Effector memory CD8-positive, alpha-beta T cell (primary cell): Measurements from ENCODE around the gene ACKR3.

ENCODE experiments used
- ATAC-seq: fragments of 150-1000 bp; cut with Tn5 transposase; replicated peaks from 2 replicates; pipeline ENCODE4 v1.10.0; 2021; ENCODE audit warnings: mild to moderate bottlenecking, moderate library complexity
- DNase-seq, 3 experiments: peaks; one replicate each; pipeline ENCODE4 v3.0.0; 2021
- H3K27ac Mint-ChIP-seq, 2 donors: one replicate each; pipeline ENCODE4 v1.8.0; 2022; ENCODE audit warnings: mild to moderate bottlenecking in 2 of 2, mixed read lengths in 2 of 2, moderate library complexity in 2 of 2
- H3K27me3 Mint-ChIP-seq, 2 donors: one replicate each; pipeline ENCODE4 v1.8.0; 2022; ENCODE audit warnings: mixed read lengths in 2 of 2
- H3K36me3 Mint-ChIP-seq: one replicate; pipeline ENCODE4 v1.8.0; 2022; ENCODE audit warnings: mild to moderate bottlenecking, moderate library complexity, mixed read lengths; ENCODE audit not compliant: insufficient read depth
- H3K4me1 Mint-ChIP-seq, 2 donors: one replicate each; pipeline ENCODE4 v1.8.0; 2022; ENCODE audit warnings: low read depth in 2 of 2, mixed read lengths in 2 of 2
- H3K4me3 Mint-ChIP-seq, 2 donors: one replicate each; pipeline ENCODE4 v1.8.0; 2022; ENCODE audit warnings: mild to moderate bottlenecking in 2 of 2, mixed read lengths in 2 of 2, moderate library complexity in 2 of 2
- H3K9me3 Mint-ChIP-seq, 2 donors: one replicate each; pipeline ENCODE4 v1.8.0; 2022; ENCODE audit warnings: mixed read lengths in 2 of 2

ACKR3 gene

DNA sequence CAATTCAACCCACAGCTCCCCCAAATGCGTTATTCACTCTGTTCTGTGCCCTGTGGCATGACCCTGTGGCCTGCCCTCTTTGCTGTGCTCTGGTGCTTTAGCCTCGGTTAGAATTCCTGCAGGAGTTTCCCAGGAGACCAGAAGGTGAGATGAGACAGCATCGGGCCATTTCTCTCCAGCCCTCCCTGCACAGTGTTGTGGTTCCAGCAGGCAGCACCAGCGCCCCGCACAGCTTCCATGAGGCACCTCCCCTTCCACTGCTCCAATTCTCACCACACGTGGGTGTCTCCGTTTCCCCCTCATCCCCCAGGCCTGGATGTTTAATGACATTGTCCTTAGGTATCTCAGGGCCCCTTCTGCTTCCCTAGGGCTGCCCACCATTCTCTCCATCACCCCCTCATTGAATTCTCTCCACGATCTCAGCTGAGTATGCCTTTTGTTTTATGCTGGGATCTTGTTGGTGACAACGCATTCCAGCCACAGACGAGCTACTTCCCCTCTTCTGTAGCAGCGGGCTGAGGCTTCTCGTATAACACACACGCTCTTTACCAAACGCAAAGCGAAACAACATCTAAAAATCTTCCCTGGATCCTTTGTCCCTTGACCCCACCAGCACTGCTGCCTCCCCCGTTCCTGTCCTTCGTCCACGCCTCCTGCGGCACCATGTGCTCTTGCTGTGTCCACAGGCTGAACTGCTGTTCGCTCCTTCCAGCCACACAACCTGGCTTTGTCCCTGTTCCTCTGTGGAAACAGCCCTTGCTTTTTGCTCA is 35.1 kb downstream of the ACKR3 start:
- Mint-ChIP-seq H3K4me3 (no peak overlapping the region), H3K27me3 (peaks cover 66 to 92% of the 10 kb centered on the region in 2 donors), H3K4me1 (peaks cover 21% of the 10 kb centered on the region in 2 donors), H3K36me3 (no peaks in the 10 kb centered on the region), H3K9me3 (no peaks in the 10 kb centered on the region), H3K27ac (no peak overlapping the region)
- DNase-seq (no peak), ATAC-seq (no peak)

DNA sequence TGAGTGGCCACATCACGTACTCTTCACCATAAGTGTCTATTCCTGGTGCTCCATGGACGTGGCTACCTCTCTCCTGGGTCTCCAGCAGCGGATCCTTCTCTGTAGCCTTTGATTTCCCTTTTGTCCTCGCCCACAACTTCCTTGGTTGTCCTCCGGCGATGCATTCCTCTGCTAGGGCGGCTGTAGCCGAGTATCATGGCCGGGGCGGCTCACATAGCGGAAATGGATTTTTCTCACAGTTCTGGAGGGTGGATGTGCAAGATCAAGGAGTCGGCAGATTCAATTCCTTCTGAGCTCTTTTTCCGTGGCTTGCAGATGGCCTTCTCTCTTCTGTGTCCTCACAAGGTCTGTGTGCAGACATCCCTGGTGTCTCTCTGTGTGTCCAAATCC is 35.7 kb downstream of the ACKR3 start:
- ATAC-seq (no peak), DNase-seq (no peak)
- peaks cover 21% of the 10 kb centered on the region in 2 donors for H3K4me1 Mint-ChIP-seq
- no peak overlapping the region for H3K27ac Mint-ChIP-seq
- H3K4me3 Mint-ChIP-seq, result no peak overlapping the region
- no peaks in the 10 kb centered on the region for H3K9me3 Mint-ChIP-seq
- peaks cover 62 to 93% of the 10 kb centered on the region in 2 donors for H3K27me3 Mint-ChIP-seq
- no peaks in the 10 kb centered on the region for H3K36me3 Mint-ChIP-seq

DNA sequence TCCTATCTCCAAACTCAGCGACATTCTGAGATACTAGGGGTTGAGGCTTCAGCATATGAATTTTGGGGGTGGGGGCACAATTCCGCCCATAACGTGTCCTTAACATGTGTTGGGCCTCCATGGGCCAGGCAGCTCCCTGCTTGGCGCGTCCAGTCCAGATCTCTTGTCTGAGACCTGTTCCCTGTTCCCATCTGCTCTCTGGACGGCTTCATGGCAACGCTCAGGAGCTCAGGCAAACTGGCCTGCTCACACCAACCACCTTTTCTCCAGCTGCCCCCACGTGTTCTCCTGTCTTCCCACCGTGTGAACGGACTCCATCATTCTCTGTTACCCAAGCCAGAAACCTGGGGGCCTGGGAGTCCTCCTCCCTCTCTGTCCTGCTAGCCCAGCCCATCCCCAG is 36.4 kb downstream of the ACKR3 start:
- ATAC-seq, result no peak
- no peak for DNase-seq
- Mint-ChIP-seq H3K4me3 (no peak overlapping the region), H3K27me3 (peaks cover 56 to 89% of the 10 kb centered on the region in 2 donors), H3K9me3 (no peaks in the 10 kb centered on the region), H3K27ac (no peak overlapping the region), H3K36me3 (no peaks in the 10 kb centered on the region), H3K4me1 (peaks cover 21% of the 10 kb centered on the region in 2 donors)

DNA sequence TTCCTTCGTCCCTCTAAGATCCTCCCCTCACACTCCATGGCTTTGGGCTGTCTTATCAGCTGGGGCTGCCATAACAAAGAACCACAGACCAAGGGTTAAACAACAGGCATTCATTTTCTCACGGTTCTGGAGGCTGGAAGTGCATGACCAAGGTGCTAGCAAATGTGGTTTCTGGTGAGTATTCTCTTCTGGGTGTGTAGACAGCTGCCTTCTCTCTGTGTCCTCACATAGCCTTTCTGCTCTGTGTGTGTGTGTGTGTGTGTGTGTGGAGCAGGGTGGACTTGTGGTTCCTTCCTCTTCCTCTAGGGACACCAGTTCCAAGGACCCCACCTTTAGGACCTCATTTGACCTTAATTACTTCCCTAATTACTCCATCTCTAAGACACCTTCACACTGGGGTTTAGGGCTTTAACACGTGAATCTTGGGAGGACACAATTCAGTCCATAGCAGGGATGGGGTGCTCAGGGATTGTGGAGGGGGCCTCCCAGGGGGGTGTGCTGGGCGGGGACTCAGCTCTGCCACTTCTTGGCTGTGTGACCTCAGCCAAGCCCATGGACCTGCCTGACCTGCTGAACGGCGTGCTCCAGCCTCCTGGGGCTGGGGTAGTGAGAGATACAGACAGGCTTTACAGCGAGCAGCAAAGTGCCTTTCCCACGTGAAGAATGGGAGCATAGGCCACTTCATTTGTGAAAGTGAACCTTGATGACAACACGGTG is 38.0 kb downstream of the ACKR3 start:
- Mint-ChIP-seq H3K27me3 (peaks cover 47 to 88% of the 10 kb centered on the region in 2 donors), H3K4me1 (peaks cover 21% of the 10 kb centered on the region in 2 donors), H3K9me3 (no peaks in the 10 kb centered on the region), H3K27ac (peak overlapping the region; percentile 13 to 36), H3K36me3 (no peaks in the 10 kb centered on the region), H3K4me3 (peak overlapping the region; percentile 58 to 69)
- DNase-seq, result peak; percentile 25 to 29 (median 27)
- ATAC-seq, result peak; percentile 95

DNA sequence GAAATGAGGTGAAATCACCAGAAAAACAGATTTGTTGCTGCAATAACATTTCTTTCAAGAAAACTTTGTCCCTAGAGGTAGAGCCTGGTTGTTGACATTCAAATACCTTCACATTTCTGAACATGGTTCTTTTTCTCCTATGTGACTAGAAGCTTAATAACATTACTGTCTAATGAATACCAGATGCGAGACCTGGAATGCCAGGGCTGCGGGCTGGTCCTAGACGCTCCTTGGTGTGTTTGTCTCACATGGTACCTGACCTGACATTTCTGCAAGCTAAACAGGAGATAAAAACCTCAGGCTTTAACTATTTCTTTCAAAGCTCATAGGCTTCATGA is 38.5 kb downstream of the ACKR3 start:
- no peak overlapping the region for H3K4me3 Mint-ChIP-seq
- H3K36me3 Mint-ChIP-seq, result no peaks in the 10 kb centered on the region
- peaks cover 47 to 88% of the 10 kb centered on the region in 2 donors for H3K27me3 Mint-ChIP-seq
- DNase-seq (no peak), ATAC-seq (no peak)
- H3K4me1 Mint-ChIP-seq, result peaks cover 21% of the 10 kb centered on the region in 2 donors
- H3K9me3 Mint-ChIP-seq, result no peaks in the 10 kb centered on the region
- peak overlapping the region in 1 of 2 donors; percentile 13 for H3K27ac Mint-ChIP-seq

DNA sequence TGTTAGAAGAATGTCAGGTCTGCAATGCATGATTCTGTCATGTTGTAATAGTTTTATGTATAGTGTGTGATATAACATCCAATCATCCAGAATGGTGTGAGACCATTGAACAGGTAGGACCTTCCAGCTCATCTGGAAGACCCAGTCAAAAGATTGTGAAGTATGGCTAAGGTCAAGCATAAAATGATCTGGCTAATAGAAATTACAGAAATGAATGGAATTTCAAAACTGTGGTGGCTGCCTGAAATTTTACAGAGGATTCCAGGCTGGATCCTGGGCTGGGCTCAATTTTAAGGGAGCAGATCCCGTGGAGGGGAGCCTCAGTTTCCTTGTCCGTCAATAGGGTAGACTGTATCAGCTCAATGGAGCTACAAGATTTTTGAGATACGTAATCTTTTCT is 39.1 kb downstream of the ACKR3 start:
- no peak for DNase-seq
- ATAC-seq, result no peak
- Mint-ChIP-seq H3K27me3 (peaks cover 52 to 88% of the 10 kb centered on the region in 2 donors), H3K9me3 (no peaks in the 10 kb centered on the region), H3K36me3 (no peaks in the 10 kb centered on the region), H3K27ac (no peak overlapping the region), H3K4me1 (peaks cover 21% of the 10 kb centered on the region in 2 donors), H3K4me3 (no peak overlapping the region)

DNA sequence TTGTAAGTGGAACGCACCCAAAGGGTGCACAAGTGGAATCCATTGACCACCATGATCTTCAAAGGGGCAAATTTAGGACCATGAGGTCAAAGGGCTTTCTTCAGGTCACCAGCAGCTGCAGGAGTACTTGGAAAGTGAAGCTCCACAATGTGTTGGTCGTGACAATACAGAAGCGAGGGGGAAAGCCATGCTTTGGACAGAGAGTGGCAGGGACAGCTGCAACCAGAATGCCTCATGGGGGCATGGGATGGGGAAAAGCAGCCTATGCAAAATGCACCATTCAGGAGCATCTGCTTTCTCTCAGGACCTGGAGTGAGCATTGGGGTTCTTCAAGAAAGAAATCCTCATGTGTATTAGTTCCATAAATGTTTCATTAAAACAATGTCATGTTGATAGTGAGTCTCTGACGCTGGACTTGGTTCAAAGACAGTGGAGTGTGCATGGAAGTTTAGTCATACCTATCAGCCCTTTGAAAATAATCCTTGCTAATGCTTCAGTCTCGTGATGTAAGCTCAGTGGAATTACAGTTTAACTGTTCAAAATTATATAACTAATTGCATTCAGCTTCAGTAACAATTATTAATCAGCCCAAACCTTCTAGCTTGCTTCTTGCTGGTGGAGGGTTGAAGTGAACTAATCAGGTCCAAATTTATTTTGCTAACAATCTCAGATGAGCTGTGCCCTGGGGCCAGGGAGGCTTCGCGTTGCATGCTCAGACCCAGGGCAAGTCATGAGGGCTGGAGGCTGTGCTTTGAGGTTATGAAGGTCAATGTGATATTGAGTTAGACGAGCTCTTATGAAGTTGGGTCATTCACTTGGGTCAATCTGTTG is 41.6 kb downstream of the ACKR3 start:
- H3K27me3 Mint-ChIP-seq, result peaks cover 52 to 88% of the 10 kb centered on the region in 2 donors
- DNase-seq, result no peak
- no peak for ATAC-seq
- no peak overlapping the region for H3K4me3 Mint-ChIP-seq
- peaks cover 12 to 16% of the 10 kb centered on the region in 2 donors for H3K4me1 Mint-ChIP-seq
- H3K36me3 Mint-ChIP-seq, result peaks cover 3% of the 10 kb centered on the region
- no peak overlapping the region for H3K27ac Mint-ChIP-seq
- H3K9me3 Mint-ChIP-seq, result no peaks in the 10 kb centered on the region

DNA sequence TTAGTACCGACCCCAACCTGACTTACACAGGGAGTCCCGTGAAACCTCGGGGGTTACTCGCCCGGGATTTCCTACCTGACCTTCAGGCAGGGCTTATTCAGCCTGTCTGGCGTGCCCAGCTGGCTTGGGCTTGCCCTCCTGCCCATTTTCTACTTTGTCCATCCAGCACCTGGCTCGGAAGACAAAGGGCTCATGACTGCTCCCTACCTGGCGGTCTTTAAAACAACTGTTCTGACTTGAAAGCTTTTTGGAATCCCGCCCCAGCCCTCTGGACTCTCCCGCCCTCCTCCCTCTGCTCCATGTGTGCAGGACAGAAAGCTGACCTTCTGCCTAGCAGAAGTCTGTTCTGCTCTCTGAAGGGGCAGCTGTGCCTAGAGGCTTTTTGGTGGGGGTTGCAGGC is 43.1 kb downstream of the ACKR3 start:
- DNase-seq (no peak), ATAC-seq (no peak)
- Mint-ChIP-seq H3K36me3 (peaks cover 3% of the 10 kb centered on the region), H3K27me3 (peaks cover 47 to 88% of the 10 kb centered on the region in 2 donors), H3K27ac (no peak overlapping the region), H3K4me1 (peaks cover 1 to 3% of the 10 kb centered on the region in 2 donors), H3K4me3 (no peak overlapping the region), H3K9me3 (no peaks in the 10 kb centered on the region)

DNA sequence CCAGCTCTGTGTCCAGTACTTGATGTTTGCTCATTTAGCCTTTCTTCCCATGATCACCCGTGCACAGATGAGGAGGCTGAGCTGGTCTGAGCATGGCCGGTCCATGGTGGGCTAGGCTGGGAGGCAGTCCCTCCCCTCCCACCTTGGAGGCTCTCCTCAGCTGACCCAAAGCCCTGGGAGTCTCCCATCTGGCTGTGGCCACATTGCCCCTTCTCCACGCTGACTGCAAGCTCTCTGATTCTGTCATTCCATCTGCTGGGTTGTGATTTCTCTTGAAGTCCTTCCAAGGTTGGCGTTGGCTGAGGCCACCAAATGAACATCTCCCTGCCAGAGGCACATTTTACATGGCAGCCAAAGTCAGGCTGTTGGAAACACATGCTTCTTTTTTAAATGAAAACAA is 44.0 kb downstream of the ACKR3 start:
- DNase-seq (no peak), ATAC-seq (no peak)
- Mint-ChIP-seq H3K27me3 (peaks cover 52 to 92% of the 10 kb centered on the region in 2 donors), H3K9me3 (no peaks in the 10 kb centered on the region), H3K36me3 (peaks cover 3% of the 10 kb centered on the region), H3K27ac (no peak overlapping the region), H3K4me3 (no peak overlapping the region), H3K4me1 (no peaks in the 10 kb centered on the region)

DNA sequence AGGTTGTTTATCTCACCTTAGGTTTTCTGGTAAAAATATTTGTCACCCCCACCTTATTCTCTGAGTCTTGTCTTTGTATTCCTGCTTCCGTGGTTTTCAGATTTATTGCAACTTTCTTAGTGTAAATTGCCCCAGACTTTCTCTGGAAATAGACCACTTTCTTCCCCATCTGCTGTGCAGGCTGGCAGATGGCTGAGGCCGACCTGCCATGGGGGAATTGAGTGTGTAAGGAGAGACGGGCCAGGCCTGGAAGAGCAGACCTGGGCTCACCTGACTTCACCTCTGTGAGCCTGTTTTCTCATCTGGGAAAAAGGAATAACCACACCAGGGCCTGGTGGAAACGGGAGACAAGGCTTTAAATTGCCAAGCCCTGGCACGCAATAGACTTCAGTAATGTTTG is 44.9 kb downstream of the ACKR3 start:
- Mint-ChIP-seq H3K4me3 (no peak overlapping the region), H3K36me3 (peaks cover 3% of the 10 kb centered on the region), H3K27me3 (peaks cover 55 to 94% of the 10 kb centered on the region in 2 donors), H3K9me3 (no peaks in the 10 kb centered on the region), H3K27ac (no peak overlapping the region), H3K4me1 (no peaks in the 10 kb centered on the region)
- ATAC-seq (no peak), DNase-seq (no peak)

DNA sequence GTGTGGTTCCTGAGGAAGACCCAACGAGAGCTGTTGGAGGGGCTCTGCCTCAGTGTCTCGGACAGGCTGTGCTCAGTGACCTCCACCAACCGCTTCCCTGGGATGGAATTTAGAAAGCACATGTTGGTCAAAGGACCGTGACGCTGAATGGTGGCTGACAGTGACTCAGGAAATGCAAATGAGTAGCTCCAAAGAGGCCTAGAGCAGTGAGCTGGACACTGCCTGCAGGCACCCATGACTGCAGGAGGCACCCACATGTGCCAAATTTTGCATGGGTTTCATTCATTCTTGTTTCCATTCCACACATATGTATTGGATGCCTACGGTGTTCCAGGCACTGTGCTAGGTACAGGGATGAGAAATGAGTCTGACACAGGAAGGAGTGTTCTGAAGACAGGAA is 46.4 kb downstream of the ACKR3 start:
- H3K36me3 Mint-ChIP-seq, result peaks cover 3% of the 10 kb centered on the region
- no peak overlapping the region for H3K27ac Mint-ChIP-seq
- peaks cover 0 to 7% of the 10 kb centered on the region in 2 donors for H3K4me1 Mint-ChIP-seq
- no peak overlapping the region for H3K4me3 Mint-ChIP-seq
- no peak for ATAC-seq
- no peaks in the 10 kb centered on the region for H3K9me3 Mint-ChIP-seq
- DNase-seq, result no peak
- H3K27me3 Mint-ChIP-seq, result peaks cover 70 to 100% of the 10 kb centered on the region in 2 donors

DNA sequence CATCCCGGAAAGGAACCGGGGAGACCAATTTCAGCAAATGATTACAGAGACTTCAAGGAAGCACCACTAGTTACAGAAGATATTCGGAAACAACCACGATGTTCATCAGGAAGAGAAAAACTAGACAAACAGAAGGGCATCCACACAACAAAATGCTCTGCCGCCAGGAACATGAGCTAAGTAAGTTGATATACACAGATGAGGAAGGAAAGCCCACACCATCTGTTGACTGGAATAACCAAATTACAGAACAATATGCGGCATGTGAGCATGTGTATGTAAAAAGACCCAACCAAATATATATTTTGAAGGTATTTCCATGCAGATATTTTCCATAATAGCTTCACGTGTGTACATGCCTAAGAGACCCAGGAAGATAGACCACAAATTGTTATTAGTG is 47.0 kb downstream of the ACKR3 start:
- H3K4me1 Mint-ChIP-seq, result peaks cover 0 to 7% of the 10 kb centered on the region in 2 donors
- peaks cover 71 to 100% of the 10 kb centered on the region in 2 donors for H3K27me3 Mint-ChIP-seq
- H3K36me3 Mint-ChIP-seq, result peaks cover 3% of the 10 kb centered on the region
- no peak for DNase-seq
- no peaks in the 10 kb centered on the region for H3K9me3 Mint-ChIP-seq
- ATAC-seq, result no peak
- H3K4me3 Mint-ChIP-seq, result no peak overlapping the region
- H3K27ac Mint-ChIP-seq, result no peak overlapping the region

DNA sequence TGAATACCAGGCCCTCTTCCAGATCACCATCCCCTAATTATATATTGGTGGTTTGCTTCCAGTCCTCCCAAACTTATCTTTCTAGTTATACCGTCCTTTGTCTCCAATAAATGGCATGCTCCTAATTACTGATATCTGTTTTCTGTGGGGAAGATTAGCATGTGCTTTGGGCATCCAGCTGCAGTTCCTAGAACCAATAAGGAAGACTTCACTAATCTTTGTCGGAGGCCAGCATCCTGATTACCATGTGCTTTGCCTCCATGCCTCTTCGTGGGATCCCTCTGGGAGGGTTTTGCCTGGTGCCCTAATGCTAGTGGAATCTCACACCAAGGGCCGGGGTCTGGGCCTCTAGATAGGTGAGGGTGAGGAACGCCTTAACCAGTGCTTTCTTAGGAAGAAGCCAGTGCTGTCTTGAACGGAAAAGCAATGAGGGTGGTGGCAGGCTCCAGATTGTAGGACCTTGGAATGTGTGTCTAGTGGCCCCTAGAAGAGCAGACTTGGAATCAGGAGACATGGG is 47.7 kb downstream of the ACKR3 start:
- H3K27ac Mint-ChIP-seq, result no peak overlapping the region
- peaks cover 3% of the 10 kb centered on the region for H3K36me3 Mint-ChIP-seq
- ATAC-seq, result no peak
- no peak for DNase-seq
- no peak overlapping the region for H3K4me3 Mint-ChIP-seq
- peaks cover 74 to 100% of the 10 kb centered on the region in 2 donors for H3K27me3 Mint-ChIP-seq
- H3K4me1 Mint-ChIP-seq, result peaks cover 0 to 7% of the 10 kb centered on the region in 2 donors
- H3K9me3 Mint-ChIP-seq, result no peaks in the 10 kb centered on the region
